Naive B cell (primary cell): ENCODE results near the gene SLC13A5. TPM values are rescaled to one million over a fixed set of nuclear protein-coding genes. Genes with fewer than 3 reads are reported as not detected.

Source experiments
- ATAC-seq, 2 donors: fragments of 150-1000 bp; cut with Tn5 transposase; 2 replicates each; pipeline ENCODE4 v1.10.0; 2021; ENCODE audit warnings: low read depth in 2 of 2, mild to moderate bottlenecking in 2 of 2, moderate library complexity in 2 of 2
- DNase-seq: peaks from one replicate; pipeline ENCODE4 v3.0.0; 2022
- H3K27ac Mint-ChIP-seq, 6 donors: one replicate each; pipeline ENCODE4 v1.8.0; 2020 to 2022; ENCODE audit warnings: mild to moderate bottlenecking in 6 of 6, mixed read lengths in 6 of 6, moderate library complexity in 5 of 6, inconsistent platforms in 2 of 6
- H3K27me3 Mint-ChIP-seq, 3 donors: one replicate each; pipeline ENCODE4 v1.8.0; 2021 to 2022; ENCODE audit warnings: mixed read lengths in 3 of 3, mild to moderate bottlenecking in 1 of 3
- H3K36me3 Mint-ChIP-seq, 2 donors: one replicate each; pipeline ENCODE4 v1.8.0; 2020 to 2022; ENCODE audit warnings: mixed read lengths in 2 of 2, inconsistent platforms in 1 of 2, mild to moderate bottlenecking in 1 of 2
- H3K4me1 Mint-ChIP-seq, 3 donors: one replicate each; pipeline ENCODE4 v1.8.0; 2020 to 2022; ENCODE audit warnings: mixed read lengths in 3 of 3, inconsistent platforms in 1 of 3, mild to moderate bottlenecking in 1 of 3, moderate library complexity in 1 of 3
- H3K4me3 Mint-ChIP-seq, 8 donors: one replicate each; pipeline ENCODE4 v1.8.0; 2020 to 2022; ENCODE audit warnings: mild to moderate bottlenecking in 8 of 8, mixed read lengths in 8 of 8, moderate library complexity in 8 of 8, inconsistent platforms in 2 of 8
- H3K9me3 Mint-ChIP-seq, 7 donors: one replicate each; pipeline ENCODE4 v1.8.0; 2020 to 2022; ENCODE audit warnings: mixed read lengths in 7 of 7, mild to moderate bottlenecking in 5 of 7, inconsistent platforms in 2 of 7, moderate library complexity in 1 of 7
- polyA plus RNA-seq, 6 donors: library from polyadenylated mRNA; unstranded; fragments of 300-500 nt; fragmentation: Illumina TruSeq; gene quantifications; one replicate each; pipeline ENCODE4 v1.2.3, GENCODE V29; 2021; ENCODE audit warnings: low read depth in 6 of 6

The SLC13A5 gene
- polyA plus RNA-seq, 6 donors from 2014 or later, result 0.37 TPM; not detected in 5

DNA sequence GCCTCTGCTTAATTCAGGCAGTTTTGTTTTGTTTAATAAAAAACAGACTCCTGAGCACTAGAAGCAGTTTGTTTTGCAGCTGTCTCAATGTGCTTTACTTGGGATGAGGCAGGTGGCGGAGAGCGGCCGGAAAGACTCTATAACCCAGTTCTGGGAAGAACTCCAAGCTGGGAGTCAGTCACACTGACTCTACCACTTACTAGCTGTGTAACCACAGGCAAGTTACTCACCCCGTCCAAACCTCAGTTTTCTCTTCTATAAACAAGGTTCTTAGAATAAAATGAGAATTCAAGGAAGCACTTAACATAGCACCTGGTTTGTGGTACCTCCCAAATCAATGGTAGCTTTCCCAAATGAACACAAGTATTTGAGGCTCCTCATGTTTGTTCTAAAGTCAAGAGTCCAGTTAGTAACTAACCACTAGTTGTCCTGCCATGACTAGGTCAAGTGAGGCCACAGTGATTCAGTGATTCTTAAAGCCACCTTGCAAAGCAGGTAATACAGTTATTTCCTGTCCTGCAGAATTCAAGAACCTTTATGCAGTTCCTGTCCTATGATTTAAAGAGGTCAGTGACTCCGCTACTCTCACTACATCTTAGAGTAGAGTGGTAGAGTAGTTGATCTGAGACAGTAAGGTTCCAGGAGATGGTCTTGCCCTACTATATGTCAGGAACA is 69.6 kb downstream of the SLC13A5 start:
- no peaks in the 10 kb centered on the region for H3K36me3 Mint-ChIP-seq
- peak overlapping the region in 3 of 8 donors; percentile 3 to 95 (median 6) for H3K4me3 Mint-ChIP-seq
- H3K9me3 Mint-ChIP-seq, result no peaks in the 10 kb centered on the region
- ATAC-seq (no peak), DNase-seq (no peak)
- H3K4me1 Mint-ChIP-seq, result peaks cover 34 to 44% (median 41%) of the 10 kb centered on the region in 3 donors
- peak overlapping the region in 2 of 6 donors; percentile 47 to 49 for H3K27ac Mint-ChIP-seq
- H3K27me3 Mint-ChIP-seq, result no peaks in the 10 kb centered on the region

- no peaks in the 10 kb centered on the region for H3K36me3 Mint-ChIP-seq
- no peaks in the 10 kb centered on the region for H3K27me3 Mint-ChIP-seq
- ATAC-seq (no peak), DNase-seq (no peak)
- H3K4me1 Mint-ChIP-seq, result peaks cover 41 to 43% (median 43%) of the 10 kb centered on the region in 3 donors
- H3K4me3 Mint-ChIP-seq, result peak overlapping the region in 5 of 8 donors; percentile 30 to 95 (median 54)
- H3K9me3 Mint-ChIP-seq, result no peaks in the 10 kb centered on the region
- H3K27ac Mint-ChIP-seq, result peak overlapping the region in 2 of 6 donors; percentile 18 to 47
These were observed 70.6 kb downstream of the SLC13A5 start for GRCh38 chr17:6642592-6642991.

DNA sequence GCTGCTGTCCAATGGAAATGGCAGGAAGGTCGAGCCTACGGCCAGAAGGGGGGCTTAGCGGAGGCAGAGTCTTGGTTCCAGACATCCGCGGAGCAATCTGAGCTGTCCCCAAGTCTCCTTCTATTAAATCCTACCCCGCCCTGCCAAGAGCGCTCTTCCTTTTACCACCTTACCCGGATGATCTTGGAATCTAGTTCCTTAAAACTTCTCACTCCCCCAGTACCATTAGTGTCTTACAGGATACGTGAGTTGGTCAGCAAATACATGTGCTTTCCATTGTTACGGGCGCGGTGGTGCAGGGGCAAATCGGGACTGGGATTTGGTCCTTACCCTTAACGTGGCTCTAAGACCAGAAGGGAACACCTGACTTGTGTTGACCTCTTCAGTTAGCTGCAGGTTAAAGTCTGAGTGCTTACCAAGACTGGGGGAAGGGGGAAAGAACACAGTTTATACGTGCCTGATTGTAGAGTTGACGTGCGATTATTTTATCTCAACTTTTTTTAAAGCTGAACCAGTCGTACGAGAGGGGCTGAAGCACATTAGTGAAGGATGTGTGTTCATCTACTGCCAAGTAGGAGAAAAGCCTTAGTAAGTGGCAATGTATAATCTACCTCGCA is 71.8 kb downstream of the SLC13A5 start:
- Mint-ChIP-seq H3K4me3 (peak overlapping the region; percentile 85 to 99 (median 96)), H3K36me3 (no peaks in the 10 kb centered on the region), H3K27me3 (no peaks in the 10 kb centered on the region), H3K27ac (peak overlapping the region; percentile 89 to 100 (median 98)), H3K9me3 (no peaks in the 10 kb centered on the region), H3K4me1 (peaks cover 36 to 49% (median 43%) of the 10 kb centered on the region in 3 donors)
- ATAC-seq (no peak), DNase-seq (no peak)

DNA sequence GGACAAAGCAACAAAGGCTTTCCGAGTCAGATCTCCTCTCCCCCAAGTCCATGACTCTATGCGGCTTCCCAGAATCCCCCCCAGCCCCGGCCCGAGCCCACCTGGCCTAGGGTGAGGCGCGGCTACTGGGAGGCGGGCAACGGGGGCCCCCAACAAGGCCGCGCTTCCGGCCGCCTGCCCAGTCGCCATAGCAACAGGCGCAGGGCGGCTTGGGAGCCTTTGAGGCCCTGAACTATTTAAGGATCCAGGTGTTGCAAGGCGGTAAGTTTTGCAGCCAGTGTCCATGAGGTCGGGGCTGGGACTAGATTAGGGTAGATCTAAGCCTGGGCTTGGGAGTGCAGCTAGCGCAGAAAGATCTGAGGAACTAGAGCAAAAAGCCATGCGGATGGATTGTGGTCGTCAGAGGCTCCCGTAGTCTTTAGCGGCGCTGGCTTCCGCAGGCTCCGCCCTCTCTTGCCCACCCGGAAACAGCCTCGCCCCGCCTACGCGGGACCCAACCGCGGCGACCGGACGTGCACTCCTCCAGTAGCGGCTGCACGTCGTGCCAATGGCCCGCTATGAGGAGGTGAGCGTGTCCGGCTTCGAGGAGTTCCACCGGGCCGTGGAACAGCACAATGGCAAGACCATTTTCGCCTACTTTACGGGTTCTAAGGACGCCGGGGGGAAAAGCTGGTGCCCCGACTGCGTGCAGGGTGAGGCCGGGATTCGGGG is 72.5 kb downstream of the SLC13A5 start, which contains the start of the genes KIAA0753 and TXNDC17:
TSS of gene KIAA0753 (minus strand) at position 176 of the 711 bp plus-strand sequence. CDS start 5,608 bp downstream, outside the sequence.
TSS of gene TXNDC17 (plus strand) at position 525 of the 711 bp plus-strand sequence. CDS start at position 548, 23 bp downstream.
- no peaks in the 10 kb centered on the region for H3K9me3 Mint-ChIP-seq
- peak within 1 kb of the TSS; percentile 89 to 100 (median 98) for H3K27ac Mint-ChIP-seq
- H3K27me3 Mint-ChIP-seq, result no peaks in the 10 kb centered on the region
- H3K4me3 Mint-ChIP-seq, result peak within 1 kb of the TSS; percentile 85 to 99 (median 96)
- ATAC-seq, result peak; percentile 90 to 92
- H3K4me1 Mint-ChIP-seq, result peaks cover 36 to 49% (median 43%) of the 10 kb centered on the region in 3 donors
- no peaks in the 10 kb centered on the region for H3K36me3 Mint-ChIP-seq
- DNase-seq, result peak; percentile 92

DNA sequence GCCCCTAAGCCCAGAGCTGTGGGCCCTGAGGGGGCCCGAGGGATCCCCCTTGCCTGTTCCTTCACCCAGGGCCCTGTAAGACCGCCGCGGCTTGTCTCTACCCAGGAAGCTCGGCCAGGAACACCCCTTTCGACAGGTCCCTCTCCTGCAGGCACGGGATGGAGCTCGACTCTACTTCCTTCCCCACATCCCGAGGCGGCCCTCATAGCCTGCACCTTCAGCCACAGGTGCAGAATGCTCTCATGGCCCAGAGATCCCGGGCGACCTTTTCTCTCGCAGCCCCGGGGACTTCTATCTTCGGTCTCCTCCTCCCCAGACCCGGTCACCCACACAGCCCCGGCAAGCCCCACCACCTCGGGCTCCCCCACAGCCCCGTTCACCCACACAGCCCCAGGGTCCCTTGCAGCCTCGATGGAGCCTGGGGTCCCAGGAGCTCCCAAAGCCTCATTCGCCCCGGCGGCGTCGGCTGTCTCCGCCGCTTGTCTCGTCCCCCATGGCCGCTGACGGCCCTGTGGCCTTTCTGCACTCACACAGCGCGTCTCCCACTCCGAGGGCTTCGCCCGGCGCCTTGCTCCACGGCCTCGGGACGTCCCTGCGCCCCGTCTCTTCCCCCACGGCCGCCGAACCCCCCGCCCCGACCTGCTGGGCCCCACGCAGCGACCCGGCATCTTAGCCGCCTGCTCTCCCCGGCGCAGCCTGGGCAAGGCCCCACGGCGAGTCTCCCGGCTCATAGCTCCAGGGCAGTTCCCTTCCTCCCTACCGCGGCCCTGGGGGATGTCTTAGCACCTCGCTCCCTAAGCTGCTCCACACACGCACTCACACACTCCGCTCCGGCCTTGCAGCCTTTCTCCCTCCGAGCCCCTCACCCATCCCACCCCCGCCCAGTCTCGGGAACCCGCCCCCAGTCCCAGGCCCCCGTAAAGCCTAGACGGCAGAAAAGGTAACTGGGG is 73.3 kb downstream of the SLC13A5 start:
- Mint-ChIP-seq H3K36me3 (no peaks in the 10 kb centered on the region), H3K4me3 (peak overlapping the region; percentile 85 to 99 (median 96)), H3K9me3 (no peaks in the 10 kb centered on the region), H3K27ac (peak overlapping the region; percentile 84 to 100 (median 94)), H3K27me3 (no peaks in the 10 kb centered on the region), H3K4me1 (peaks cover 36 to 45% (median 43%) of the 10 kb centered on the region in 3 donors)
- no peak for DNase-seq
- ATAC-seq, result peak; percentile 21 to 30

DNA sequence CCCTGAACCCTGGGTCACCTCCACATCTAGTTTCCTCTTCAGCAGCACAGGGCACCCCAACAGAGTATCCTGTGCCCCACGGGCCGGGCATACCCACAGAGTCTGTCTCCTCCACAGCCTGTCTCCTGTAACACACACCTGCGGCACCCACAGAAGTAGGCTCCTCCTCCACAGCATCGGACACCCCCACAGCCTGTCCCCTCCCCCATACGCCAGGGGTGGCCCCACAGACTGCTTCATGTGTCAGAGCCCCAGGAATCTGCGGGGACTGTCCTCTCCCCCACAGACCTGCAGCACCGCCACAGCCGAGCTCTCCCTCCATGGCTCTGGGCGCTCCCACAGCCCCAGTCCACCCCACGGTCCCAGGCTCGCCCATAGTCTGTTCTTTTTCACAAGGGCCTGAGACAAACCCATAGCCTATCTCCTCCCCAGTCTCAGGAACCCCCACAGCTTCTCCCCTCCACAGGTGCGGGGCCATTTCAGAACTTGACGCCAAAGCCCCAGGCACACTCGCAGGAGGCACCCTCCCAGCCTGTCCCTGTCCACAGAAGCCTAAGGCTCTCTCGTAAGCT is 74.1 kb downstream of the SLC13A5 start:
- DNase-seq, result no peak
- H3K4me1 Mint-ChIP-seq, result peaks cover 36 to 44% (median 43%) of the 10 kb centered on the region in 3 donors

GRCh38 chr17:6638046-6638908 is 74.9 kb downstream of the SLC13A5 start:
- Mint-ChIP-seq H3K27me3 (no peaks in the 10 kb centered on the region), H3K4me1 (peaks cover 34 to 44% (median 43%) of the 10 kb centered on the region in 3 donors)
- no peak for DNase-seq

More for the DNA sequence above, 74.1 kb downstream of the SLC13A5 start:
- Mint-ChIP-seq H3K27me3 (no peaks in the 10 kb centered on the region), H3K9me3 (no peaks in the 10 kb centered on the region), H3K27ac (peak overlapping the region in 5 of 6 donors; percentile 49 to 100 (median 88)), H3K4me3 (peak overlapping the region; percentile 85 to 99 (median 96)), H3K36me3 (peaks cover 5 to 7% of the 10 kb centered on the region in 2 donors)
- ATAC-seq, result no peak

DNA sequence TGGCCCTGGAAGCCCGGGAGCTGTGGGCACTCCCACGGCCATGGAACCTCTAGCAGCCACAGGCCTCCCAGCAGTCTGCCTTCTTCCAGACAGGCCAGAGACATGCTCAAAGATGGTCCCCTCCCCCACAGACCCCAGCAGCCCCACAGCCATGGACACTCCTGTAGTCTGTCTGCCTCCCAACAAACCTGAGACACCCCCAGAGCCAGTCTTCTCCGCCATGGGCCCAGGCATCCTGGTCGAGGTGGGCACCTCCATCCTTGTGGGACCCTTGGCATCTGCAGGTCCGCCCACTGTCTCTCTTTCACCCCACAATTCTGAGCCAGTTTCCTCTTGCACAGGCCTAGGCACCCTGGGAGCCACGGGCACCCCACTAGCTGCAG is 75.7 kb downstream of the SLC13A5 start:
- Mint-ChIP-seq H3K27me3 (no peaks in the 10 kb centered on the region), H3K27ac (peak overlapping the region in 1 of 6 donors; percentile 71), H3K4me3 (peak overlapping the region in 3 of 8 donors; percentile 49 to 95 (median 56)), H3K36me3 (peaks cover 18 to 21% of the 10 kb centered on the region in 2 donors), H3K9me3 (peaks cover 0 to 2% (median 0%) of the 10 kb centered on the region in 7 donors), H3K4me1 (peaks cover 32 to 44% (median 43%) of the 10 kb centered on the region in 3 donors)
- DNase-seq, result no peak
- no peak for ATAC-seq

More at GRCh38 chr17:6638046-6638908, 74.9 kb downstream of the SLC13A5 start:
- Mint-ChIP-seq H3K9me3 (peaks cover 0 to 2% (median 0%) of the 10 kb centered on the region in 7 donors), H3K36me3 (peaks cover 11 to 13% of the 10 kb centered on the region in 2 donors), H3K4me3 (peak overlapping the region; percentile 22 to 97 (median 95)), H3K27ac (peak overlapping the region in 3 of 6 donors; percentile 76 to 89 (median 89))
- ATAC-seq, result no peak

DNA sequence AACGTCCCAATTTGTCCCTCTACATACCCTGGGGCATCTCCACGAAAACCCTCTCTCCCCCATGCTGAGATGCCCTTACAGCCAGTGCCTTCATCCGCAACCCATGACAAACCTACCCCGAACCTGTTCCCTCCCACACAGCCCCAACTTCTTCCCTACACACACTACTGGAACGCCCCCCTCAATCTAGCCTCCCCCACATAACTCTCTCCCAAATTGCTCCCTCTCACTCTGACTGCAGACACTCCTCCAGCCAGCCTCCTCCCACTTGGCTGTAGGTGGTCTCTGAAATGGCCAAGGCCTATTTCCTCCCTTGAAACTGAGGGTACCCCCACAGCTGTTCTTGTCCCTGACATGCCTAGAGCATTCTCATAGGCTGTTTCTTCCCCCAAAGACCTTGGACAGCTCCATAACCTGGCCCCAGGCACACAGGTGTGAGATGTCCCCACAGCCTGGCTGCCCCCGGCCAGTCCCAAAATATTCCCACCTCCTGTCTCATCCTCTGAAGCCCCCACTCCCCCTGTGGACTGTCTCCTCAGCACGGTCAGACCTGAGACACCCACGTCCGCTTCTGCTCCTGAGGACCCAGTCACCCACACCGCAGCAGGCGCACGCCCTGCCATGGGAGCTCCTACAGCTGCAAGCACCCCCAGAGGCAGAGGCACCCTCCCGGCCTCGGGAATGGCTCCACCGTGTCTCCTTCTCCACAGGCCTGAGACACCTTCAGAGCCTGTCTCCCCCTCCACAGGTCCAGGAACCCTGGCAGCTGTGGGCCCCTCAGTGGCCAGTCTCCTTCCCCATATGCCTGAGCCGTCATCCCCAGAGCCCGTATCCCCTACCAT is 76.3 kb downstream of the SLC13A5 start:
- Mint-ChIP-seq H3K27me3 (no peaks in the 10 kb centered on the region), H3K4me1 (peaks cover 31 to 44% (median 43%) of the 10 kb centered on the region in 3 donors), H3K4me3 (peak overlapping the region in 3 of 8 donors; percentile 49 to 95 (median 70)), H3K36me3 (peaks cover 18 to 27% of the 10 kb centered on the region in 2 donors), H3K27ac (peak overlapping the region in 5 of 6 donors; percentile 8 to 69 (median 41)), H3K9me3 (peaks cover 0 to 2% (median 0%) of the 10 kb centered on the region in 7 donors)
- ATAC-seq (no peak), DNase-seq (no peak)

DNA sequence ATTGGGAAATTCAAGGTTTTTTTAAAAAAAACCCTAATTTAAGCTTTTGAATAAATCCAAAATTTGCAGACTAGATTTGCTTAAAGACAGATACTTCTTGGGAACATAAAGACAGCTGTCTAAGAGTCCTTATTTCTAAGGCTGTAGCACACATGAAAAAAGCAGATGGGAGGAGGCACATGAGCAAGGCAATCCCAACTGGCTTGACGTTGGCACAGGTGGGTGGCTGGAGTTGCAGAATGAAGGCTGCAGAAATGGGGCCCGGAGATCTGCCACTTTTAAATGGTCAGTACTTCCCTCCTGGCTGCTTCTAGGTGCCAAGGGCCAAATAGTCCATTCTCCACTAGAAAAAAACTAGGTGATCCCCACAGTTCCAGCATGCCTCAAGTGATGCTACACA is 77.1 kb downstream of the SLC13A5 start:
- Mint-ChIP-seq H3K4me3 (peak overlapping the region in 2 of 8 donors; percentile 70 to 95), H3K27ac (peak overlapping the region in 2 of 6 donors; percentile 8 to 41), H3K9me3 (peaks cover 0 to 2% (median 0%) of the 10 kb centered on the region in 7 donors), H3K4me1 (peaks cover 25 to 43% (median 43%) of the 10 kb centered on the region in 3 donors), H3K27me3 (no peaks in the 10 kb centered on the region), H3K36me3 (peaks cover 18 to 34% of the 10 kb centered on the region in 2 donors)
- ATAC-seq, result no peak
- DNase-seq, result no peak
